NCI-H2196 (cell line): ENCODE data around the gene LHFPL4.
"Not testable (repeated sequence)": the region's sequence is repeated elsewhere in the genome, so short reads cannot be mapped to it uniquely, and the experiment has no call there.

Experiments
- DNase-seq: peaks from one replicate; lab custom pipeline; 2025; ENCODE audit not compliant: unreplicated experiment; lab: John Stamatoyannopoulos, UW

Gene LHFPL4

DNA sequence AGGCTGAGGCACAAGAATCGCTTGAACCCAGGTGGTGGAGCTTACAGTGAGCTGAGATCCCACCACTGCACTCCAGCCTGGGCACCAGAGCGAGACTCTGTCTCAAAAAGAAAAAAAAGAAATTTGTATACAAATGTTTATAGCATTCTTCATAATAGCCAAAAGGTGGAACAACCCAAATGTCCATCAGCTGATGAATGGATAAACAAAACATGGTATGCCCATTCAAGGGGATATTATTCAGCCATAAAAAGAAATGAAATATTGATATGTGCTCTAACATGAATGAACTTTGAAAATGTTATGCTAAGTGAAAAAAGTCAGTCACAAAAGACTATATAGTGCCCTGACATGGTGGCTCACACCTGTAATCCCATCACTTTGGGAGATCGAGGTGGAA, 11.4 kb downstream of the LHFPL4 start:
- no peak for DNase-seq

DNA sequence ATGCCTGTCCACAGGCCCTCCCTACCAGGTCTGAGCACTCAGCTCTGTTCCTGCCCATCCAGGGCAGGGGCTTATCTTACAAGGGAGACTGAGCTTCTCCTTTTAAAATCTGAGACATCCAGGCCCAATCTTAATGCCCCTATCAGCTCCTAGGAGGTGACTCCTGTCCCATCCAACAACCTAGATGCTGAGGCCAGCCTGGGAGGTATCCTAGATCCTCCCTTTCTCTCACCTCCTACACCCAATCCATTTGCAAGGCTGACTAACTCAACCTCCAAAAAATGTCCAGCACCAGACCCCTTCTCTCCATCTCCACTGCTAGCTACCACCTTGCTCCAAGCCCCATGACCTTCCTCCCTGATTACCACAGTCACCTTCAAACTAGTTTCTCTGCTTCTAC, 17.4 kb downstream of the LHFPL4 start:
- no peak for DNase-seq

DNA sequence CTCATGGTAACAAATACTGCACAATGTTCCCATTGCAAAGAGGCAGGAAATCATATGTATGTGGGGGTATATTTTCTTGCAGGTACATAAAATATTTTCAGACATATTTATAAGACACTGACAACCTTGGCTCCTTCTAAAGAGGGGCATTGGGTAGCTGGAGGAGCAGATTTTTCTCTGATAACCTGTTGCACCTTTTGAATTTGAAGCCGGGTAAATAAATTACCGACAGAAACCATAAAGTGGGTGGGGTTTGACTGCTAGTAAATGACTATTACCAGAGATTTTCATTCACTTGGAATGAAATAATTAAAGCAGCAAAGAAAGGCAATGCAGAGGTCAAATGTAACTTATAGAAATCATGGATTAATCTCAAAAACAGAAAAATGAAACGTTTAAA, 19.2 kb downstream of the LHFPL4 start:
- no peak for DNase-seq

DNA sequence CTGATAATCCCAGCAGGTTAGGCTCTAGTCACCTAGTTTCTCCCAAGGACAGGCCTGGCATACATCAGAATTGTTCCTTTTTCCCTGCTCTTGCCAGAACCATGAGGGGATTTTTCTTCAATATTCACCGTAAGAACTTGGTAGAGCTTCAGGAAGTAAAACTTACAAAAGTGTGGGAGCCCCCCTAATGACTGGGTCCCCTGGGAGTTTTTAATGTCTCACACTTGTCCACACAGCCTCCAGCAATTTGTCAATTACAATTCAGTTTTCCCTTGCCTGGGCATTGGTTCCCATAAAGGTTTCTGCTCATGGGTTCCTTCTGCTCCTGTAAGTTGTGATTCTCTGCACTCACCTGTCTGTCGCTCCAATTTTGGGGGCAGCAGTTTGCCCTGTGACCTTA, 28.5 kb downstream of the LHFPL4 start:
- DNase-seq, result no peak

DNA sequence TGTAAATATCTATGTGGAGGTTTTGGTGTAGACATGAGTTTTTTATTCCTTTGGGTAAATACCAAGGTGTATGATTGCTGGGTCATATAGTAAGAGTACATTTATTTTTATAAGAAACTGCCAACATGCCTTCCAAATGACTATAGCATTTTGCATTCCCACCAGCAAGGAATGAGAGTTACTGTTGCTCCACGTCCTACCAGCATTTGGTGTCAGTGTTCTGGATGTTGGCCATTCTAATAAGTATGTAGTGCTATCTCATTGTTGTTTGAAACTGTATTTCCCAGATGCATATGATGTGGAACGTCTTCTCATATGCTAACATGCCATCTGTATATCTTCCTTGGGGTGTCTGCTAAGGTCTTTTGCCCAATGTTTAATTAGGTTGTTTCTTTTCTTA, 38.7 kb downstream of the LHFPL4 start:
- no peak for DNase-seq

DNA sequence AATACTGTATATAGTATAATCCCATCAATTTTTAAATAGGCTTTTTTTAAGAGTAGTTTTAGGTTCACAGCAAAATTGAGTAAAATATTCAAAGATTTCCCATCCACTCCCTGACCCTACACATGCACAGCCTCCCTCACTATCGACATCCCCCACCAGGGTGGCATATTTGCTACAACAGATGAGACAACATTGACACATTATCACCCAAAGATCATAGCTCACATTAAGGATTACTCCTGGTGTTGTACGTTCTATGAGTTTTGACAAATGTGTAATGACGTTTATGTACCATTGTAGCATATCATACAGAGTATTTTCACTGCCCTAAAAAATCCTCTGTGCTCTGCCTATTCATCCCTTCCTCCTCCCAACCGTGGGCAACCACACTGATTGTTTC, 39.3 kb downstream of the LHFPL4 start:
- no peak for DNase-seq

DNA sequence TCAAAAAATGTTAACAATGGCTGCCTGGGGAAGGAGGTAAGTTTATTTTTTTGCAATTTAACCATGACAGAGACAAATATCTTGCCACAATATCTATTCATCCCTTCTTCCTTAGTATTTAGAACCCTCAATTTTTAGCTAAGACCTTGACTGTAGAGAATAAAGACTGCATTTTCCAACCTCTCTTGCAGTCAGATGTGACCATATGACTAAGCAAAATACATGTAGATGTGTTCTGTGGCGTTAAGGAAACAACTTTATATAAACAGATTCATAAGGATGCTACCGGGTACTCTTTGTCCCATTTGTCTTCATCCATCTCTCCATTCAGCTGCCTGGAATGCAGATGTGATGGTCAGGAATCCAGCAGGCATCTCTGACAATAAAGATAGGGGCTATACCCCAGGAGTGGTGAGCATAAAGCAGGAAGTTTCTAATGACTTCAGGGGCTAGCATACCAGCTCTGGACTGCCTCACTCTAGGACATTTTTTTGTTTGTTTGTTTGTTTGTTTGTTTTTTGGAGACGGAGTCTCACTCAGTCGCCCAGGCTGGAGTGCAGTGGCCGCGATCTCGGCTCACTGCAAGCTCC, 41.1 kb downstream of the LHFPL4 start:
- DNase-seq, result no peak

DNA sequence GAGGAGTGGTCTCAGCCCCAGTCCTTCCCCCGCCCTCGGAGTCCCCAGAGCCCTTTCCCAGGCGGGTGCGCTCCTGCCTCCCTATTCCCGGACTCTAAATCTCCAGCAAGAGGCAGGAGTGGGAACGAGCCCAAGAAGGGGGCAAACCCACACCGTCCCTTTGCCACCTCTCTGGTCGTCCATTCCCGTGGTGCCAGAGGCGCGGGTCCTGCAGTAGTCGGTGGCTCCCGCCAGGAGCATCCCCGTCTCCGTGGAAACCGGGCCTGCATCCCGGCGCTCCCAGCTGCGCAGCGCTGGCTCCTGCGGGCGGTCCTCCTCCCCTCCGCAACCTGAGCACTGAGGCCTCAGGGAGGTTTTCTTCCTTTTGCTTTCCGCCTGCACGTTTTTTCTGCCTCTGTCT, 44.8 kb downstream of the LHFPL4 start:
- DNase-seq, result no peak

DNA sequence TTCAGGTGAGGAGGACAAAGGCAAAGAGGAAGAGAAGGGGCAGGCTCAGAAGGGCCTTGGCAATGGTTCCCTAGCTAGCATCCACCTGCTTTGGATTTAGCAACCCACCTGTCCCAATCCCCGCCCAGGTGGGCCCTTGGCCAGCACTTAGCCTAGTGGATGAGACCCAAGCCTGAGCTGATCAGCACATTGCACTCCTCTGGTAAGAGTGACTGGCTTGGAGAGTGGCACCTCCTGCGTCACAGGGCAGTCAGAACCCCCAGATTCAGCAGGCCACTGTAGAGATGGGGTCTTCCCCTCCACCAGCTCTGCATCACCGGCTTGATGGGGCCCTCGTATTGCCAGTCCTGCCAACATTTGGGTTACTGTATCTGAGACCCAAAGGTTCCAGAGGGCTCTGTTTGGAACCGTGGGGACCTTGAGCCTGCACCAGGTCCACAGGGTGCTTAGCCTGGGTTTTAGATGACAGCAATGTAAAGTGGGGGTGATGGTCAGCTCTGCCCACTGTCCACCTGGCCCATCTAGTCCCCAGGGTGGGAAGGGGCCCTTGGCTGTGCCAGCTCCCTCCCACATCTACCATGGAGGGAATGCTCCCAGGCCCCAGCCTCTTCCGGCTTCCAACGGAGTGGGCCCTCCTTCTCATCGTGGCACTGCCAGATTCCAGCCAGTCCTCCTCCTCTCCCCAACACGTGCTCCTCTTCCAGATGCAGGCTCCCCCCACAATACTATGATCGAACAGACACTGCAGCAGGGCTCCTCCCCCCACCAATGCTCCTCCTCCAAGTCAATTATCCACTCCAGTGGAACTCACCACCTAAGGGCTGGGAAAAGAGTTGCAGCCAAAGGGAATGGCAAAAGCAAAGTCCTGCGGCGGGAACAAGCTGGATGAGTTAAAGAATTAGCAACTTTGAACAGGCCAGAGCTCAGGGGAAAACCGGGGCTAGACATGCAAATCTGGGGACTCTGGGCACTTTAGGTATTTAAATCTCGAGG, 45.7 kb downstream of the LHFPL4 start:
- no peak for DNase-seq

DNA sequence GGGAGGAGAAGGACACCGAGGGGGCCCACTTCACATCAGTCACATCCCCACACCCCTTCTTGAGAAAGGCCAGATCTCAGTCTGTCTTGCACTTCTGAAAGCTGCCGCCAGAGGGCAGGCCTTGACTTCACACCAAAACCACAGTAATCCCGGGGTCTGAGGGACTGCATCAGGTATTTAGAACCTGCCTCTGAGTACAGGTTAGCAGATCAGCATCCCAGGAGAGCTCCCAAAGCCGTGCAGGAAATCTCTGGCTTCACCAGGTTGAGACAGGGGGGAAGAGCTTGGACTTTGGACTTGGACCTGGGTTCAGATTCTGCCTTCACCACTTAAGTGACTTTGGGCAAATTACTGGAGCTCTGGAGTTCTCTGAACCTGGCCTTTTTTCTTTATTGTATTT, 50.3 kb downstream of the LHFPL4 start:
- DNase-seq, result peak; percentile 54

DNA sequence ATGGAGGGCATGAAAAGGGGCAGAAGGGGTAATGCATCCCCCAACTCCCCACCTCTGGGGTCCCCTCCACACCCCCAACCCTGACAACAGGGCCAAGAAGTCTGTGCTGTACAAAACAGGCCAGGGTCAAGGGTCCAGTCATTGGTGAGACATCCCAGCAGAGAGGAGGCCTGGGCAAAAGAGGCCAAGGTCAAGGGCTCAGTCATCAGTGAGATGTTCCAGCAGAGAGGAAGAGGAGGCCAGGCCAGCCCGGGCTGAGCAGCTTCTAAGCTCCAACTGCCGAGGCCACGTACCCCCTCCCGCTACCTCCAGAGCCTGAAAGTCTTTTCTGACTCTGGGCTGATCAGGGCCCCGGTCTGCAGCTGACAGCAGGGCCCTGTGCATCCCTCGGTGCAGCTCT, 52.4 kb downstream of the LHFPL4 start:
- DNase-seq, result no peak

DNA sequence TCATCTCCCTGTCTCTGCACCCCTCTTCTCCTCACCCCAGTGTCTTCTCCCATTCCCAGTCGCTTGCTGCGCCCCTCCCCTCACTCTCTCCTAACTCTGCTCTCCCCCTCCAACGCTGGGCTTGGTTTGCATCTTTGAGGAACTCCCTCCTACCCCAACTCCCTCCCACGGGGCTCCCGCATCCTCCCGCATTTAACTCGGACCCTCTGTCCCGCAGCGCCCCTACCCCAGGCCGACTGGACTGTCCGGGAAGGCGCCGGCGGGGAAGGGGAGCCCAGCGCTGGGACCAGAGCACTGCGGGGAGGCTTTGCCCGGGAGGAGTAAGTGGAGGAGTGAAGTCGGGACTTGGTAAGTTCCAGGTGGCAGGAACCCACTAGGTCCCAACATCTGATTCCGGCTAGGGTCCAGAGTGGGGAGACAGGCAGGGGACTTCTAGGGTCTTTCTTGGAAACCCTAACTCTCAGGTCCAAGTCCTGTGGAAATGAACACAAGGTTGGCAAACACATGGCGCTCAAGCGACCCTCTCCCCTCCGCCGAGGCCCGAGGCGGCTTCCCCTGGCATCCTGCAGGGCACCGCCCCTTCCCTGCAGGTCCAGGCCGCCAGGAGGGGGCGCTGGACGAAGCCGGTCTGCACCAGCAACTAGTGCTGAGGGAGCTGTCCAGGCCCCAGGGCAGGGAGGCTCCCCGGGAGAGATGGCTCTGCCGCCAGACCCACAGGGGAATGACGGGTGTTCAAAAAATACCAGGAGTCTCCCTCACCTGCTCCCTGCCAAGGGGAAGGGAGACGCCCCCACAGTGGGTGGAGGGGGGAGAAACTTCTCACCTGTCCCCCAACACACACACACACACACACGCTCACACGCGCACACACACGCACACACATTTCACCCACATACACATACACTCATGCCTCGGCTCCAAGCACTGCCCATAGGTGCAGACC, 53.2 kb downstream of the LHFPL4 start:
- peak; percentile 6 for DNase-seq

DNA sequence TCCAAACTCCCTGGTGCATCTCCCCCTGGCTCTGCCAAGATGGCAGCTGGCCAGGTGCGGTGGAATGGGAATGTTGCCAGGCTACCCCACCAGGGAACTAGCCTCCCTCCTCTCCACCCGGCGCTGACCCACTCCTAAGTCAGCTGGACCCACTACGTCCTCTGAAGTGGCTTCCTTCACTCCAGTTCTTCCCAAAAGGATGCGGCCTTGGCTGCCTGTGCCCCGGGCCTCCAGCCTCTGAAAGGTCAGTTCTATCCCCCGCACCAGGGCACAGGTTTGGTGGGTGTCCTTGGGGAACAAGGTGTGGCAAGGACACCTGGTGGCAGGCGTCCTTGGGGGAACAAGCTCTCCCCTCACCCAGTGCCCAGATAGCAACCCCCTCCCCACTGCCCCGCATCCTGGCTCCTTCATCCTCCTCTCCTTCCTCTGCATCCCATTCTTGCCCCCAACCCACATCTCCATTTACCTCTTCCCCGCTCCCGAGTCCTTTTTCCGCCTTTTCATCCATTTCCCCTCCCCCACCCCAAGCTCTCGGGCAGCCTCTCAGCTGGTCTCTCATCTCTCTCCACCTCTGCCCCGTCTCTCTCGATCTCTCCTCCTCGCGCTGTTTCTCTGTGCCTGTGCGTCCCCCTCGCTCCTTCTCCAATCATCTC, 54.0 kb downstream of the LHFPL4 start:
- DNase-seq, result no peak

DNA sequence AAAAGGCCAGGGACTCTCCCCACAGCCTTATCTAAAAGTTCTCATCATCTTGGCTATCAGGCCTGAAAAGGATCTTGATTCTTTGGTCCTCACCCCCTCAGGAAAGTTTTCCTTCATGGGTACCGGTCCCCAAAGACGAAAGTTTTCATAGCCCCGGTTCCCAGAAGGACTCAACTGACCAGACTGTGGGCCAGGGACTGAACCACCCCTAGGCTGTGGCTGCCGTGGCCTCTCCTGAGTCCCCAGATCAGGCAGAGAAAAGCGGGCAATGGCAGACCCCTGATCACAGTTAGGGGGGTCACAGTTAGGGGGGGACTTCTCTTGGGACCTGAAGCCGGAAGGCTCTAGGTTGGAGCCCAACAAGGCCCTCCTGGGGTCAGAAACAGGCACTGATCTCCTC, 54.8 kb downstream of the LHFPL4 start:
- no peak for DNase-seq

DNA sequence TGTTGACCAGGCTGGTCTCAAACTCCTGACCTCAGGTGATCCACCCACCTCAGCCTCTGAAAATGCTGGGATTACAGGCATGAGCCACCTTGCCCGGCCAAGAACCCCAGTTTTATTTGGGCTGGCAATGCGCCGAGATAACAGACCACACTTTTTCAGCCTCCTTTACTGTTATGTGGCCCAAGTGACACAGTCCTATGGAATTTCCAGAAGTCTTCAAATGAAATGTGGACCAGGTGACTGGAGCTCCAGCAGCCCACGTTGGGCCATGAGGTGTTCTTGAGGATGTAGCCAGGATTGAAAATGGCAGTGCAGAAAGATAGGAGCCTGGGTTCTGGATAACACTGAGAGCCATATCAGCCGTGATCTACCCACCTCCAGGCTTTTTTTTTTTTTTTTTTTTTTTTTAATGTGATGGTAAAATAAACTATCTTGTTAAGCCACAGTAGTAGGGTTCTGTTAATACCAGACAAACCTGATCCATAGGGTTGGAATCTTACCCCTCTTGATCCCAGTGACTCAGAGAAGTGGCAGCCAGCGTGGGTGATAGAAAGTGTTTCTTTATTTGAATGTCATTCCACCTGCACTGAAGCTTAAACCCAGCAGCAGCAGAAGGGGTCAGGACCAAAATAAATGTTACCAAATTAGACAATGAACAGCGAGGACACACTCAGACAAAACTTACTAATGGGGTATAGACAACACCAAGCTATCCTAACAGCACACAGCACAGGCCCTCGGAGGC, 55.6 kb downstream of the LHFPL4 start:
- DNase-seq, result no peak

DNA sequence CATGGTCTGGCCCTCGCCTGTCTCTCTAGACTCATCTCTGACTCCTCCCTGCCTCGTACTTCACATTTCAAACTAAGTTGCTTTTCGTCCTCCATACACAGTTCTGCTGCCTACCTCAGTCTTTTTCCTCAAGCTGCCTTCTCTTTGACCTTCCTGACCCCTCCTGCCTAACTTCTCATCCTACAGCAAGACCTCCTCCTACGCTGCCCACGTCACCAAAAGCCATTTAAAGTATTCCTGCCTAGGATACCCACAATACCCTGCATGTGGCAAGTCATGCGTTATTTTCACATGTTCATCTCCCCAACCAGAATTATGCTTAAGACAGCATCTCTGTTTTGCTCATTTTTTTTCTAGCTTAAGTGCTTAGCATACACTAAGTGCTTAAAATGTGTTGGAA, 56.7 kb downstream of the LHFPL4 start:
- DNase-seq, result no peak

DNA sequence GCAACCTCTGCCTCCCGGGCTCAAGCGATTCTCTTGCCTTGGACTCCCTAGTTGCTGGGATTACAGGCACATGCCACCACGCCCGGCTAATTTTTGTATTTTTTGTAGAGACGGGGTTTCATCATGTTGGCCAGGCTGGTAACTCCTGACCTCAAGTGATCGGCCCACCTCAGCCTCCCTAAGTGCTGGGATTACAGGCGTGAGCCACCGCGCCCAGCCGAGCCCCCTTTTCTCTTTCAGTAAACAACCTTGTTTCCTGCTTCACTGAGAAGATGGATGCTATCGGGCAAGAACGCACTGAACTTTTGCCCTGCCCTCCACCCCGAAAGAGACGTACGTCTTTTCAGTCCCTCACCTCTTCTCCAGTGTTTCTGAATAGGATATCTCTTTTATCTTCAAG, 59.6 kb downstream of the LHFPL4 start:
- not testable (repeated sequence) for DNase-seq

DNA sequence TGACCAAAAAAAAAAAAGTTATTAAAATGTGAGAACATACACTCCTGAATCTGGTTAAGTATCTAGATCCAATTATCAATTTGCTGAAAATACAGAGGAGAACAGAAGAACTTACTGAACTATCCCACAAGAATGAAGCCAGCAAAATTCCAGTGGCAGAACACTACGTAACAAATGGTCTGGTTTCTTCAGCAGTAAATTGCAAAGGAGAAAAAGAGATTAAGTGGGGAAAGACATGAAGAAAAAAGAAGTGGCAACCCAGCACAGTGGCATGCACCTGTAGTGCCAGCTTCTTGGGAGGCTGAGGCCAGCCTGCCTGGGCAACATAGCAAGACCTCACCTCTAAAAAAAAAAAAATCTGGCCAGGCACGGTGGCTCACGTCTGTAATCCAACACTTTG, 62.1 kb downstream of the LHFPL4 start:
- no peak for DNase-seq

DNA sequence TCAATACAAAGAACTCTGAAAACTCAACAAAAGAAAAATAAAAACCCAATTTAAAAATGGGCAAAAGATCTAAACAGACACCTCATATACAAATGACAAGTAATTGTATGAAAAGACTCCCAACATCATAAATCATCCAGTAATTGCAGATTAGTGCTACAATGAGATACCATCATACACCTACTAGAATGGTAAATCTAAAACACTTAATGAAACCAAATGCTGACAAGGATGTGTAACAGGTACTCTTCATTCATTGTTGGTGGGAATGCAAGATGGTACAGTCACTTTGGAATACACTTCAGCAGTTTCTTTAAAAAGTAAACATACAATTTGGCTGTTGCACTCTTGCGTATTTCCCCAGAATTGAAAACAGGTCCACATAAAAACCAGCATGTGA, 68.4 kb downstream of the LHFPL4 start:
- DNase-seq, result no peak

DNA sequence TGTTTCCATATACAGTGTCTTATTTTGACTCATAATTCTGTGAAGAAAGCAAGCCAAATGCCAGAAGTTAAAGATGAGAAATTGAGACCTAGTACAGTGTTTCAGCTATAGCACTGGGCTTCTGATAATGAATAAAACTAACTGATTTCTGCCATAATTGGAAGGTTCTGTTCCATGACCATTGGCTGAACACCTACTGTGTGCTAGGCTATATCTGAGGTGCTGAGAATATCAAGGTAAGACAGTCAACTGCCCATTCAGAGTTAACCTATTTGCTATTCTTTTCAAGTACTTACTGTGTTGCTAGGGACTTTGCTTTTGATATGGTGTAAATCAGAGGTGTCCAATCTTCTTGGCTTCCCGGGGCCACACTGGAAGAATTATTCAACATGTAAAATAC, 73.4 kb downstream of the LHFPL4 start:
- no peak for DNase-seq
